HCT116 (cell line): Measurements from ENCODE around the gene INKA2. TPM values are rescaled to one million over a fixed set of nuclear protein-coding genes. Genes with fewer than 3 reads are reported as not detected.

ENCODE experiments used
- ATAC-seq: fragments of 200-7000 bp; cut with Tn5 transposase; 2 replicates; pipeline ENCODE4 v1.9.1; 2020; ENCODE audit warnings: mild to moderate bottlenecking, moderate library complexity
- BruUV-seq: library from RNA; stranded (reverse); fragments of 400-500 nt; replicated peaks from 2 replicates; lab custom pipeline; 2021; lab: Mats Ljungman, UMichigan
- CTCF ChIA-PET: fragments of 300-600 bp; sonication (Branson Sonifier 250); formaldehyde crosslinking; loops from one replicate; lab custom pipeline; 2021; ENCODE audit warnings: antibody characterized with exemption; lab: Charles Lee
- POLR2A ChIA-PET: fragments of 300-600, 350-600 bp; sonication (Branson Sonifier 250); formaldehyde crosslinking; loops from one replicate; lab custom pipeline; 2021; ENCODE audit warnings: antibody characterized with exemption; lab: Charles Lee
- RAD21 ChIA-PET, 2 experiments: fragments of 300-600 bp; sonication (Branson Sonifier 250); formaldehyde crosslinking; loops; one replicate each; lab custom pipeline; 2023; ENCODE audit warnings: low total read pairs in 2 of 2; ENCODE audit not compliant: uncharacterized antibody in 2 of 2, unreplicated experiment in 2 of 2, low non-redundant PET in 1 of 2; lab: Charles Lee
- DNase-seq: peaks from one replicate; pipeline ENCODE4 v3.0.0-alpha.2; 2010; ENCODE audit warnings: low read depth, low spot score
- H2AFZ ChIP-seq: fragments of 200-600 bp; shearing (Covaris generic), sonication (generic); 2 replicates; pipeline ENCODE4 v1.6.1; 2017; ENCODE audit warnings: low read depth, mixed run types, mixed read lengths, antibody characterized with exemption, low read length; ENCODE audit not compliant: poor library complexity, severe bottlenecking
- H3K27ac ChIP-seq: 2 replicates; pipeline ENCODE4 v1.5.1; 2012; ENCODE audit warnings: low read depth, low read length
- H3K27me3 ChIP-seq: fragments of 200-600 bp; sonication (generic); 2 replicates; pipeline ENCODE4 v1.6.1; 2016; ENCODE audit warnings: mixed run types, low read length, mixed read lengths; ENCODE audit not compliant: insufficient read depth
- H3K36me3 ChIP-seq, 2 experiments: fragments of 200-500 bp in 1 of 2; fragments of 200-600 bp in 1 of 2; sonication (Bioruptor generic) in 1 of 2; sonication (generic) in 1 of 2; 2 replicates each; pipeline versions ENCODE4 v1.5.1 to v1.6.1; 2014 to 2016; ENCODE audit warnings: low read length in 2 of 2, inconsistent platforms in 1 of 2, mixed read lengths in 1 of 2, mixed run types in 1 of 2; ENCODE audit not compliant: insufficient read depth in 2 of 2, control insufficient read depth in 1 of 2
- H3K4me1 ChIP-seq, 2 experiments: fragments of 200-600 bp in 1 of 2; sonication (generic) in 1 of 2; 2 replicates each; pipeline versions ENCODE4 v1.5.1 to v1.6.1; 2012 to 2017; ENCODE audit warnings: low read length in 2 of 2, inconsistent platforms in 1 of 2, mild to moderate bottlenecking in 1 of 2, mixed read lengths in 1 of 2, mixed run types in 1 of 2, moderate library complexity in 1 of 2; ENCODE audit not compliant: insufficient read depth in 2 of 2, control insufficient read depth in 1 of 2
- H3K4me2 ChIP-seq: fragments of 200-600 bp; sonication (generic); 2 replicates; pipeline ENCODE4 v1.6.1; 2017; ENCODE audit warnings: mixed run types, low read length, mixed read lengths
- H3K4me3 ChIP-seq, 2 experiments: fragments of 200-600 bp in 1 of 2; sonication (generic) in 1 of 2; replicated peaks in 1 of 2; 2 replicates each; pipeline ENCODE4 v1.5.1; 2011 to 2016; ENCODE audit warnings: low read length in 2 of 2, control low read depth in 1 of 2, low read depth in 1 of 2, mild to moderate bottlenecking in 1 of 2, mixed read lengths in 1 of 2, mixed run types in 1 of 2
- H3K79me2 ChIP-seq: fragments of 200-600 bp; sonication (generic); 2 replicates; pipeline ENCODE4 v1.6.1; 2017; ENCODE audit warnings: mild to moderate bottlenecking, mixed run types, low read length, moderate library complexity, mixed read lengths; ENCODE audit not compliant: insufficient read depth
- H3K9ac ChIP-seq: fragments of 200-600 bp; sonication (generic); 2 replicates; pipeline ENCODE4 v1.6.1; 2016; ENCODE audit warnings: low read length, mixed read lengths
- H3K9me2 ChIP-seq: fragments of 200-600 bp; sonication (generic), shearing (Covaris generic); 2 replicates; pipeline ENCODE4 v1.6.1; 2017; ENCODE audit warnings: mixed run types, mild to moderate bottlenecking, moderate library complexity; ENCODE audit not compliant: insufficient read depth
- H3K9me3 ChIP-seq, 2 experiments: fragments of 200-500 bp in 1 of 2; fragments of 200-600 bp in 1 of 2; sonication (Bioruptor generic) in 1 of 2; sonication (generic) in 1 of 2; 2 replicates each; pipeline ENCODE4 v1.6.1; 2014 to 2017; ENCODE audit warnings: low read length in 2 of 2, mixed read lengths in 2 of 2, inconsistent platforms in 1 of 2, low read depth in 1 of 2, mild to moderate bottlenecking in 1 of 2, mixed run types in 1 of 2, moderate library complexity in 1 of 2; ENCODE audit not compliant: control insufficient read depth in 1 of 2, insufficient read depth in 1 of 2
- H4K20me1 ChIP-seq: fragments of 200-600 bp; sonication (generic), shearing (Covaris generic); 2 replicates; pipeline ENCODE4 v1.6.1; 2017; ENCODE audit warnings: mixed run types, mild to moderate bottlenecking, moderate library complexity; ENCODE audit not compliant: insufficient read depth
- CEBPB ChIP-seq: IDR thresholded peaks from 2 replicates; pipeline ENCODE4 v1.6.1; 2012; ENCODE audit warnings: low read depth
- EGR1 ChIP-seq: IDR thresholded peaks from 2 replicates; pipeline ENCODE4 v1.6.1; 2012; ENCODE audit warnings: low read depth
- EZH2 ChIP-seq: fragments of 200-600 bp; sonication (generic); IDR thresholded peaks from 2 replicates; pipeline ENCODE4 v1.6.1; 2017; ENCODE audit warnings: antibody characterized with exemption, mixed run types
- POLR2AphosphoS5 ChIP-seq: IDR thresholded peaks from 2 replicates; pipeline ENCODE4 v1.6.1; 2011; ENCODE audit warnings: mild to moderate bottlenecking, low read depth, low read length, moderate library complexity
- RAD21 ChIP-seq: IDR thresholded peaks from 2 replicates; pipeline ENCODE4 v1.6.1; 2012; ENCODE audit warnings: low read depth, mild to moderate bottlenecking
- REST ChIP-seq: IDR thresholded peaks from 2 replicates; pipeline ENCODE4 v1.6.1; 2012; ENCODE audit warnings: low read depth
- SRF ChIP-seq: IDR thresholded peaks from 2 replicates; pipeline ENCODE4 v1.6.1; 2012; ENCODE audit warnings: low read depth
- YY1 ChIP-seq: IDR thresholded peaks from 2 replicates; pipeline ENCODE4 v1.6.1; 2011; ENCODE audit warnings: low read length, low read depth, moderate library complexity, mild to moderate bottlenecking; ENCODE audit not compliant: insufficient replicate concordance; ENCODE audit errors: extremely low read depth
- ZFX ChIP-seq: fragments of 450-650 bp; IDR thresholded peaks from 2 replicates; pipeline ENCODE4 v1.6.1; 2017
- intact Hi-C: fragments of 100-400 bp; cut with micrococcal nuclease; formaldehyde crosslinking; loops from 2 replicates; pipeline ENCODE4 v1.10.0; 2022
- total RNA-seq: library from RNA; stranded (reverse); gene quantifications from one replicate; pipeline ENCODE4 v1.2.1, GENCODE V29; 2021; ENCODE audit not compliant: unreplicated experiment

INKA2 gene
- total RNA-seq, 1 experiment from 2014 or later, result 4.0 TPM

DNA sequence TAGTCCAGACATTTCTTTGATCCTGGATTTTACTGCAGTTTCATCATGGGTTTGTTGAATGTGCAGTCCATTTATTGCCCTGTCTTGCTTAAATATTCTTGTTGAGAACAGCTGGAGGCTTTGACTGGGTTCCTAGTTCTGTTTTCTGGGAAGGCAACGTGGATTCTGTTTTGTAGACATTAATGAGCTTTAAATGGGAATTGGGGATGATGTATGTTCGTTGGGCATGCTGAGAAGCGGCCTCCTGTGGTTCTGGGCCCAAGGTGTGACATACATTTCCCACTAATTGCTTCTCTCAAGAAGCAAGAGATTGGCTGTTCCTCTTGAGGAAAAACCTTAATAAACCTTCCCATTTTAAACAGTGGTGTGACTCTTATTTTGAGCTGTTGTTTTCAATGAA, 22.9 kb downstream of the INKA2 start:
- Histone ChIP-seq H3K4me3 (no peak overlapping the region), H3K4me2 (no peak overlapping the region), H3K36me3 (no peaks in the 10 kb centered on the region), H3K27ac (no peak overlapping the region), H4K20me1 (no peaks in the 10 kb centered on the region), H3K9me2 (no peaks in the 10 kb centered on the region), H2AFZ (no peak overlapping the region), H3K27me3 (no peaks in the 10 kb centered on the region), H3K9ac (no peak overlapping the region), H3K79me2 (no peaks in the 10 kb centered on the region), H3K4me1 (no peaks in the 10 kb centered on the region), H3K9me3 (no peaks in the 10 kb centered on the region)
- no TSS peak for BruUV-seq
- CTCF ChIA-PET, result interaction anchor here (5.0 kb wide), 1 partner anchor 52 kb away, joined by 38 read pairs; no protein-coding TSS in a partner anchor
- intact Hi-C loops, result no loop called here
- RAD21 ChIA-PET, result no interaction called here
- no peak for DNase-seq
- POLR2A ChIA-PET, result no interaction called here
- no peak for ATAC-seq
- no peak for TF ChIP-seq REST
- no peak for TF ChIP-seq SRF
- TF ChIP-seq POLR2AphosphoS5, result no peak
- no peak for TF ChIP-seq ZFX
- TF ChIP-seq EZH2, result no peak
- TF ChIP-seq CEBPB, result no peak
- no peak for TF ChIP-seq RAD21
- TF ChIP-seq EGR1, result no peak
- TF ChIP-seq YY1, result no peak
